Measurements from ENCODE around the gene PYY.

DNA sequence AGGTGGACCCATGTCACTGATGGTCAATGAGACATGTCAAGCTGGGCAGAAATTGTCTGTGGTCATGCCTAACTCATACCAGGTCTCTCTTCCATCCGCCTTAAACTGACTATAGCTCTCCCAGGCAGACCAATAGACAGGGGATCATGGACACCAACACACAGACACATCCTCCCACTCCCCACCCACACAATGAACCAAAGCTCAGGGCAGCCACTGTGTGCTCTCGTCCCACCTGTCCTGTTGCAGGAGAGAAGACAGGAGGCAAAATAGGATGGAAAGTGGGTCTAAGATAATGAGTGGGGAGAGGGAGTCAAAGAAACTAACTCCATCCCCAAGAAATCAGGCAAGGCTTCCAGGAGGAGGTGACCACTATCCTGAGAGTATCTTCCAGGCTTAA, 3.2 kb downstream of the PYY start:
- TF ChIP-seq, protein P1, sequence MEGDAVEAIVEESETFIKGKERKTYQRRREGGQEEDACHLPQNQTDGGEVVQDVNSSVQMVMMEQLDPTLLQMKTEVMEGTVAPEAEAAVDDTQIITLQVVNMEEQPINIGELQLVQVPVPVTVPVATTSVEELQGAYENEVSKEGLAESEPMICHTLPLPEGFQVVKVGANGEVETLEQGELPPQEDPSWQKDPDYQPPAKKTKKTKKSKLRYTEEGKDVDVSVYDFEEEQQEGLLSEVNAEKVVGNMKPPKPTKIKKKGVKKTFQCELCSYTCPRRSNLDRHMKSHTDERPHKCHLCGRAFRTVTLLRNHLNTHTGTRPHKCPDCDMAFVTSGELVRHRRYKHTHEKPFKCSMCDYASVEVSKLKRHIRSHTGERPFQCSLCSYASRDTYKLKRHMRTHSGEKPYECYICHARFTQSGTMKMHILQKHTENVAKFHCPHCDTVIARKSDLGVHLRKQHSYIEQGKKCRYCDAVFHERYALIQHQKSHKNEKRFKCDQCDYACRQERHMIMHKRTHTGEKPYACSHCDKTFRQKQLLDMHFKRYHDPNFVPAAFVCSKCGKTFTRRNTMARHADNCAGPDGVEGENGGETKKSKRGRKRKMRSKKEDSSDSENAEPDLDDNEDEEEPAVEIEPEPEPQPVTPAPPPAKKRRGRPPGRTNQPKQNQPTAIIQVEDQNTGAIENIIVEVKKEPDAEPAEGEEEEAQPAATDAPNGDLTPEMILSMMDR (IDR thresholded peaks at IDR 0.05; ENCODE audit: insufficient read depth, low read length), result no peak
- no peak for TF ChIP-seq REST (IDR thresholded peaks at IDR 0.05; ENCODE audit: insufficient replicate concordance, low read depth)
- TF ChIP-seq SPI1 (IDR thresholded peaks at IDR 0.05; ENCODE audit: borderline replicate concordance, low read depth), result no peak
- TF ChIP-seq POLR2AphosphoS5 (IDR thresholded peaks at IDR 0.05; ENCODE audit: low read depth), result no peak

All from HL-60 (cell line).